Naive B cell (primary cell): Measurements from ENCODE around the gene C16orf86. TPM values are rescaled to one million over a fixed set of nuclear protein-coding genes. Genes with fewer than 3 reads are reported as not detected.

Experiments
- ATAC-seq, 2 donors: fragments of 150-1000 bp; cut with Tn5 transposase; 2 replicates each; pipeline ENCODE4 v1.10.0; 2021; ENCODE audit warnings: low read depth in 2 of 2, mild to moderate bottlenecking in 2 of 2, moderate library complexity in 2 of 2
- DNase-seq: peaks from one replicate; pipeline ENCODE4 v3.0.0; 2022
- H3K27ac Mint-ChIP-seq, 6 donors: one replicate each; pipeline ENCODE4 v1.8.0; 2020 to 2022; ENCODE audit warnings: mild to moderate bottlenecking in 6 of 6, mixed read lengths in 6 of 6, moderate library complexity in 5 of 6, inconsistent platforms in 2 of 6
- H3K27me3 Mint-ChIP-seq, 3 donors: one replicate each; pipeline ENCODE4 v1.8.0; 2021 to 2022; ENCODE audit warnings: mixed read lengths in 3 of 3, mild to moderate bottlenecking in 1 of 3
- H3K36me3 Mint-ChIP-seq, 2 donors: one replicate each; pipeline ENCODE4 v1.8.0; 2020 to 2022; ENCODE audit warnings: mixed read lengths in 2 of 2, inconsistent platforms in 1 of 2, mild to moderate bottlenecking in 1 of 2
- H3K4me1 Mint-ChIP-seq, 3 donors: one replicate each; pipeline ENCODE4 v1.8.0; 2020 to 2022; ENCODE audit warnings: mixed read lengths in 3 of 3, inconsistent platforms in 1 of 3, mild to moderate bottlenecking in 1 of 3, moderate library complexity in 1 of 3
- H3K4me3 Mint-ChIP-seq, 8 donors: one replicate each; pipeline ENCODE4 v1.8.0; 2020 to 2022; ENCODE audit warnings: mild to moderate bottlenecking in 8 of 8, mixed read lengths in 8 of 8, moderate library complexity in 8 of 8, inconsistent platforms in 2 of 8
- H3K9me3 Mint-ChIP-seq, 7 donors: one replicate each; pipeline ENCODE4 v1.8.0; 2020 to 2022; ENCODE audit warnings: mixed read lengths in 7 of 7, mild to moderate bottlenecking in 5 of 7, inconsistent platforms in 2 of 7, moderate library complexity in 1 of 7
- polyA plus RNA-seq, 6 donors: library from polyadenylated mRNA; unstranded; fragments of 300-500 nt; fragmentation: Illumina TruSeq; gene quantifications; one replicate each; pipeline ENCODE4 v1.2.3, GENCODE V29; 2021; ENCODE audit warnings: low read depth in 6 of 6

Gene C16orf86
- polyA plus RNA-seq, 6 donors from 2014 or later: 10.3 to 12.5 (median 11.1) TPM

DNA sequence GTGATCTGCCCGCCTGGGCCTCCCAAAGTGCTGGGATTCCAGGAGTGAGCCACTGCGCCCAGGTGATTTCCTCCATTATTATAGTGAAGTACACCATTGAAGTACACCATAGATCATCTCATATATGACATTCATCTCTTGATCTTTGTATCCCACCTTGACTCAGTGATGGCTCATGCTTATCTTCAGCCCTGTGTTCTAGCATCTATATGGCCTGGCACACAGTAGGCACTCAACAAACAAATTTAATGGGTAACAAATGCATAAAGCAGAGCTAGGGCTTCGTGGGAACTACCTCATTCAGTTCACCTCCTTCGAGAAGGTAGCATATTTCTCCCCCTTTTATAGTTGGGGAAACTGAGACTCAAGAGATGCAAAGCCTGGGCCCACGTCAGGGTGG is 1.0 kb upstream of the C16orf86 start:
- ATAC-seq (no peak), DNase-seq (no peak)
- peak overlapping the region; percentile 64 to 91 (median 66) for H3K4me3 Mint-ChIP-seq
- no peaks in the 10 kb centered on the region for H3K36me3 Mint-ChIP-seq
- peak overlapping the region in 2 of 6 donors; percentile 77 to 79 for H3K27ac Mint-ChIP-seq
- H3K4me1 Mint-ChIP-seq: peaks cover 48 to 63% (median 56%) of the 10 kb centered on the region in 3 donors
- no peaks in the 10 kb centered on the region for H3K9me3 Mint-ChIP-seq
- H3K27me3 Mint-ChIP-seq: no peaks in the 10 kb centered on the region

GRCh38 chr16:67666032-67666551 is 522 bp upstream of the C16orf86 start:
- DNase-seq (no peak), ATAC-seq (peak; percentile 0 to 1)
- H3K27me3 Mint-ChIP-seq: no peaks in the 10 kb centered on the region
- H3K4me3 Mint-ChIP-seq: peak overlapping the region; percentile 64 to 91 (median 66)
- no peaks in the 10 kb centered on the region for H3K36me3 Mint-ChIP-seq
- H3K4me1 Mint-ChIP-seq: peaks cover 46 to 61% (median 54%) of the 10 kb centered on the region in 3 donors
- H3K27ac Mint-ChIP-seq: peak overlapping the region in 2 of 6 donors; percentile 79 to 93
- no peaks in the 10 kb centered on the region for H3K9me3 Mint-ChIP-seq

DNA sequence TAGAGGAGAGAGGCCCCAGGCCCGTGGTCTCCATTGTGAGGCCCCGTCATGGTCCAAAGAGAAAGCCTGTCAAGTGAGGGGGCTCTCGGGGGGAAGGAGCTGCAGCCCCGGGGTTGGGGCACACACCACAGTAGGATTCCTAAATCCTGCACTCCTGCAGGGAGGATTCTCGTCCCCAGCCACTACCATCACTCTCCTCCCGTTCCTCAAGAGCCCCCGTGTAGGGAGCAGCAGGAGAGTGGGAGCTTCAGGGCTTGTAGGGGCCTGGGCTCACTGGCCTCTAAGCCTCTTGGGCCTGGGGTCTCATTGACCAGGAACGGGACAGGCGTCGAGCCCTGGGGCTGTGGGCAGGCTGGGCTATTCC is 821 bp downstream of the C16orf86 start:
- DNase-seq (no peak), ATAC-seq (no peak)
- H3K27me3 Mint-ChIP-seq: no peaks in the 10 kb centered on the region
- peak overlapping the region; percentile 81 to 94 (median 90) for H3K4me3 Mint-ChIP-seq
- peaks cover 44 to 54% (median 45%) of the 10 kb centered on the region in 3 donors for H3K4me1 Mint-ChIP-seq
- H3K36me3 Mint-ChIP-seq: no peaks in the 10 kb centered on the region
- peak overlapping the region; percentile 54 to 98 (median 87) for H3K27ac Mint-ChIP-seq
- H3K9me3 Mint-ChIP-seq: no peaks in the 10 kb centered on the region

GRCh38 chr16:67667817-67668494 is 1.3 kb downstream of the C16orf86 start:
- peak; percentile 75 to 76 for ATAC-seq

DNA sequence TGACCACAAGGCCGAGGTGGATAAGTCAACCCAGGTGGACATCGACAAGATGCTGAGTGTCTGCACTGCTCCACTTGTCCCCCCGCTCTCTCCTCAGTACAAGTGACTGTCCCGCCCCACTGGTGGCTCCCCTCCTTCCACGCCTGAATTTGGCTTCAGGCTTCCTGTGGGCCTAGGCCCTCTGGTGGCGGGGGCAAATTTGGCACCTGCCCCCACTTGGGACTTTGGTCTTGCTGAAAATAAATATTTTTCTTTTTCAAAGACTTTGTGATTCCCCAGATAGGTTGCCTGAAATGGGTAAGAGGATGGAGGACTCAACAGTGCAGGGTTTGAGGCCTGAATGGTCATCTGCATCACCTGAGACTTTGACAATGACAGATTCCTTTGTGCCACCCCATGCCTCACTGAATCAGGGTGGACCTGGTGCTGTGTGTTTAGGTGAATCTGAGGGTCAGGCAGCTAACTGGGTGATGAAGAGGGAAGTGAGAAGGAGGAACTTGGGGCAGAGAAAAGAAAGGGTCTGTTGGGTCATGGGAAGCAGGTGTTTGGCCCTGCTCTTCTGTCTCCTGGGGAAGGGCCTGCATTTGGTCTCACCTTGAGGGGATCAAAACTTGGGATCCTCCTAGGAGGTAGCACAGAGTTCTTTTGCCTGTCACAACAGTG is 2.0 kb downstream of the C16orf86 start:
- peaks cover 50 to 56% (median 53%) of the 10 kb centered on the region in 3 donors for H3K4me1 Mint-ChIP-seq
- H3K4me3 Mint-ChIP-seq: peak overlapping the region; percentile 36 to 91 (median 80)
- DNase-seq (peak; percentile 61), ATAC-seq (peak; percentile 29 to 38)
- H3K27ac Mint-ChIP-seq: peak overlapping the region; percentile 69 to 98 (median 92)
- no peaks in the 10 kb centered on the region for H3K36me3 Mint-ChIP-seq
- no peaks in the 10 kb centered on the region for H3K9me3 Mint-ChIP-seq
- no peaks in the 10 kb centered on the region for H3K27me3 Mint-ChIP-seq

More at GRCh38 chr16:67667817-67668494, 1.3 kb downstream of the C16orf86 start:
- Mint-ChIP-seq H3K27ac (peak overlapping the region in 5 of 6 donors; percentile 86 to 98 (median 93)), H3K4me3 (peak overlapping the region; percentile 41 to 94 (median 90)), H3K36me3 (no peaks in the 10 kb centered on the region), H3K9me3 (no peaks in the 10 kb centered on the region), H3K4me1 (peaks cover 49 to 57% (median 50%) of the 10 kb centered on the region in 3 donors), H3K27me3 (no peaks in the 10 kb centered on the region)
- DNase-seq: peak; percentile 79

- H3K9me3 Mint-ChIP-seq: no peaks in the 10 kb centered on the region
- ATAC-seq (no peak), DNase-seq (no peak)
- no peaks in the 10 kb centered on the region for H3K27me3 Mint-ChIP-seq
- H3K36me3 Mint-ChIP-seq: no peaks in the 10 kb centered on the region
- H3K4me1 Mint-ChIP-seq: peaks cover 48 to 57% (median 54%) of the 10 kb centered on the region in 3 donors
- H3K4me3 Mint-ChIP-seq: peak overlapping the region in 6 of 8 donors; percentile 36 to 68 (median 54)
- peak overlapping the region in 2 of 6 donors; percentile 67 to 93 for H3K27ac Mint-ChIP-seq
These were observed 3.0 kb downstream of the C16orf86 start for GRCh38 chr16:67669499-67670101.

- Mint-ChIP-seq H3K27ac (peak overlapping the region in 2 of 6 donors; percentile 18 to 69), H3K27me3 (no peaks in the 10 kb centered on the region), H3K36me3 (no peaks in the 10 kb centered on the region), H3K4me1 (peaks cover 35 to 44% (median 43%) of the 10 kb centered on the region in 3 donors), H3K4me3 (no peak overlapping the region), H3K9me3 (no peaks in the 10 kb centered on the region)
- ATAC-seq (no peak), DNase-seq (no peak)
These were observed 5.7 kb downstream of the C16orf86 start for GRCh38 chr16:67672306-67672705.

GRCh38 chr16:67672739-67673662 is 6.4 kb downstream of the C16orf86 start:
- no peak overlapping the region for H3K4me3 Mint-ChIP-seq
- H3K27me3 Mint-ChIP-seq: no peaks in the 10 kb centered on the region
- peaks cover 32 to 37% (median 37%) of the 10 kb centered on the region in 3 donors for H3K4me1 Mint-ChIP-seq
- no peaks in the 10 kb centered on the region for H3K36me3 Mint-ChIP-seq
- ATAC-seq (peak; percentile 24 to 32), DNase-seq (peak; percentile 52)
- H3K27ac Mint-ChIP-seq: peak overlapping the region in 5 of 6 donors; percentile 12 to 69 (median 18)
- no peaks in the 10 kb centered on the region for H3K9me3 Mint-ChIP-seq

DNA sequence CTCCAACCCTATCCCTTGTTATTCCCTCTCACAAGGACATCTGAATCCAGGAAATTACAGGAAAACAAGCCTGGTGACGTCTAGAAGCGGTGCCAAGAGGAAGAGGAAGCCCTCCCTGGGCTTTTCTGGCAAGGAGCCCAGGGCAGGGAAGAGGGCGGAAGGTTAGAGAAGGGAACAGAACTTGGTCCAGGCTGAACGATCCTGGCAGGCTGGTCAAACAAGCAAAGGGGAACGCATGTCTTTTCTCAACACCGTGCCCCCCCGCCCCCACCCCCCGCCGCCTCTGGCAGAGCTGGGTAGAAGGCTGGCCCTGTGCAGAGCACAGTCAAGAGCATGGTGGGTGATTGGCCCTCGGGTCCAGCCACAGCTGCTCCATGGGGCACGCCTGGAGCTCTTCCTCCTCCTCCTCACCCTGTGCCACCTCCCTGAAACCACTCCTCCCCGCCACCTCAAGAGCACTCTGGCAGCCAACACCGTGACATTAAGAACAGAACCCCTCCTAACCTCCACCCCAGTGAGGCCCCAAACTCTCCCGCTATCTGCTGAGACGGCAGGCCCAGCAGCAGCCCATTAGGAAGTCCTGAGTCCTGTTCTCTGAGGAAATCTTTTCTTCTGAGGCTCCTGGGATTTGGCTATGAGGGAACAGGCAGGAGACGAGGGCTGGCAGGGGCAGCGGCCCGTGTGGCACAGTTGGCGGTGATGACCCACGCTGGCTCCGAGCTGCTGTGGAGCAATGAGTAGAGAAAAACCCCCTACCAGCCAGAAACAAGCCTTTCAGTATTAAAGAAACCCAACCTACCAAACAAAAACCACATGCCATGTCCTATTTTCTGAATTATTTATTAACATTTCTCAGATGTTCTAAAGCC is 7.3 kb downstream of the C16orf86 start:
- Mint-ChIP-seq H3K36me3 (no peaks in the 10 kb centered on the region), H3K9me3 (no peaks in the 10 kb centered on the region), H3K4me3 (no peak overlapping the region), H3K27ac (peak overlapping the region; percentile 14 to 86 (median 75)), H3K27me3 (no peaks in the 10 kb centered on the region), H3K4me1 (peaks cover 24 to 30% (median 28%) of the 10 kb centered on the region in 3 donors)
- DNase-seq (no peak), ATAC-seq (no peak)

GRCh38 chr16:67674851-67675578 is 8.4 kb downstream of the C16orf86 start:
- H3K36me3 Mint-ChIP-seq: no peaks in the 10 kb centered on the region
- no peaks in the 10 kb centered on the region for H3K9me3 Mint-ChIP-seq
- peak overlapping the region in 2 of 6 donors; percentile 65 to 86 for H3K27ac Mint-ChIP-seq
- ATAC-seq (no peak), DNase-seq (no peak)
- H3K4me3 Mint-ChIP-seq: no peak overlapping the region
- H3K4me1 Mint-ChIP-seq: peaks cover 14 to 20% (median 20%) of the 10 kb centered on the region in 3 donors
- H3K27me3 Mint-ChIP-seq: no peaks in the 10 kb centered on the region

GRCh38 chr16:67675579-67675935 is 8.9 kb downstream of the C16orf86 start:
- Mint-ChIP-seq H3K9me3 (no peaks in the 10 kb centered on the region), H3K27me3 (no peaks in the 10 kb centered on the region), H3K4me1 (peaks cover 14 to 20% (median 20%) of the 10 kb centered on the region in 3 donors), H3K4me3 (no peak overlapping the region), H3K27ac (no peak overlapping the region), H3K36me3 (no peaks in the 10 kb centered on the region)
- no peak for DNase-seq
- no peak for ATAC-seq
